HepG2 (cell line): Measurements from ENCODE around the gene SDR9C7.

ENCODE experiments used
- HNRNPH1 ChIP-seq: fragments of 200-400 bp; formaldehyde crosslinking; optimal IDR thresholded peaks from 2 replicates; pipeline ENCODE3; 2017; ENCODE audit warnings: mild to moderate bottlenecking, low read depth, low read length
- PTBP1 ChIP-seq: fragments of 200-400 bp; formaldehyde crosslinking; IDR thresholded peaks from 2 replicates; pipeline ENCODE4 v1.6.1; 2018; ENCODE audit warnings: low read length, low read depth; ENCODE audit not compliant: poor library complexity, severe bottlenecking
- ZBTB21 ChIP-seq: sonication (generic); formaldehyde crosslinking; IDR thresholded peaks from 2 replicates; pipeline ENCODE4 v1.4.0; 2020; ENCODE audit warnings: missing genetic modification reagents
- ZNF274 ChIP-seq: sonication (generic); formaldehyde crosslinking; IDR thresholded peaks from 2 replicates; pipeline ENCODE4 v1.5.1; 2020; ENCODE audit warnings: mild to moderate bottlenecking, missing genetic modification reagents
- ZZZ3 ChIP-seq: sonication (generic); formaldehyde crosslinking; IDR thresholded peaks from 2 replicates; pipeline ENCODE4 v1.4.0; 2020; ENCODE audit warnings: missing genetic modification reagents, mild to moderate bottlenecking, borderline replicate concordance
- TF ChIP-seq, protein P1 (sequence below): sonication (generic); formaldehyde crosslinking; IDR thresholded peaks from 2 replicates; pipeline ENCODE4 v1.8.1; 2023; ENCODE audit warnings: mild to moderate bottlenecking, inconsistent platforms, moderate library complexity, missing genetic modification reagents, borderline replicate concordance
- TF ChIP-seq, protein P2 (sequence below), 2 experiments: IDR thresholded peaks; 2 replicates each; pipeline ENCODE4 v1.6.1; 2011 to 2012; ENCODE audit warnings: low read length in 2 of 2, borderline replicate concordance in 1 of 2, low read depth in 1 of 2, mild to moderate bottlenecking in 1 of 2, moderate library complexity in 1 of 2
- TF ChIP-seq, protein P3 (sequence below): sonication (generic); formaldehyde crosslinking; IDR thresholded peaks from 2 replicates; pipeline ENCODE4 v1.5.0; 2020; ENCODE audit warnings: mild to moderate bottlenecking, missing genetic modification reagents, moderate library complexity
- TF ChIP-seq, protein P4 (sequence below): sonication (generic); formaldehyde crosslinking; IDR thresholded peaks from 2 replicates; pipeline ENCODE4 v1.4.0; 2020; ENCODE audit warnings: missing genetic modification reagents

DNA sequence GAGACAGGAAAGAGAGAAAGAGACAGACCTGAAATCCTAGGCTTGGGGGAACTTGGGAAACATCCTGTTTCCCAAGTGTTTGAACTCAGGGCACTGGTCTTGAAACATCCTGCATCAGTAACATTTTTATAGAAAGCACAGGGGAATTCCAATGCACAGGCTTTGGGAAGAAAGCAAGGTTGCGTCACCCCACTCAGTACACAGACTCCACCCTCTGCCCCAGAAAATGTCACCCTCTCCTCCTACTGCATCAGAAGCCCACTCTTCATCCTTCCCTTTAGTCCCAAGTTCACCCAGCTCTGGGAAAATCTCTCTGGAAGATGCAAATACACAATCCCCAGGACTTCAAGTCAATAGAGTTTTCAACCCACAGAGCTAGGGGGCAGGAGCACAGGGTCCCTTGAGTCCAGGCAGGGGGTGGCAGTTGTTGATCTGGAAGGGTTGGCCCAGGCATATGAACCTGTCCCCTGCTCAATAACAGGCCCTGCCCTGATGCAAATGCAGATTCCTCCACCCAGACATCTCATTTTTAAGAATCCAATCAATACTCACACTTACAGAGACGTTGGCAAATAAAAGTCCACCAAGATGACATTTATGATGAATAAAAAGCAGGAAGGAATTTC is 21.5 kb upstream of the SDR9C7 start:
- TF ChIP-seq HNRNPH1 (no peak), PTBP1 (no peak), ZBTB21 (no peak), ZNF274 (CRISPR knock-in tag) (no peak), ZZZ3 (no peak)
- TF ChIP-seq, protein P1, sequence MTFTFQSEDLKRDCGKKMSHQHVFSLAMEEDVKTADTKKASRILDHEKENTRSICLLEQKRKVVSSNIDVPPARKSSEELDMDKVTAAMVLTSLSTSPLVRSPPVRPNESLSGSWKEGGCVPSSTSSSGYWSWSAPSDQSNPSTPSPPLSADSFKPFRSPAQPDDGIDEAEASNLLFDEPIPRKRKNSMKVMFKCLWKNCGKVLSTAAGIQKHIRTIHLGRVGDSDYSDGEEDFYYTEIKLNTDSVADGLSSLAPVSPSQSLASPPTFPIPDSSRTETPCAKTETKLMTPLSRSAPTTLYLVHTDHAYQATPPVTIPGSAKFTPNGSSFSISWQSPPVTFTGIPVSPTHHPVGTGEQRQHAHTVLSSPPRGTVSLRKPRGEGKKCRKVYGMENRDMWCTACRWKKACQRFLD (CRISPR knock-in tag) = no peak
- TF ChIP-seq, protein P2, sequence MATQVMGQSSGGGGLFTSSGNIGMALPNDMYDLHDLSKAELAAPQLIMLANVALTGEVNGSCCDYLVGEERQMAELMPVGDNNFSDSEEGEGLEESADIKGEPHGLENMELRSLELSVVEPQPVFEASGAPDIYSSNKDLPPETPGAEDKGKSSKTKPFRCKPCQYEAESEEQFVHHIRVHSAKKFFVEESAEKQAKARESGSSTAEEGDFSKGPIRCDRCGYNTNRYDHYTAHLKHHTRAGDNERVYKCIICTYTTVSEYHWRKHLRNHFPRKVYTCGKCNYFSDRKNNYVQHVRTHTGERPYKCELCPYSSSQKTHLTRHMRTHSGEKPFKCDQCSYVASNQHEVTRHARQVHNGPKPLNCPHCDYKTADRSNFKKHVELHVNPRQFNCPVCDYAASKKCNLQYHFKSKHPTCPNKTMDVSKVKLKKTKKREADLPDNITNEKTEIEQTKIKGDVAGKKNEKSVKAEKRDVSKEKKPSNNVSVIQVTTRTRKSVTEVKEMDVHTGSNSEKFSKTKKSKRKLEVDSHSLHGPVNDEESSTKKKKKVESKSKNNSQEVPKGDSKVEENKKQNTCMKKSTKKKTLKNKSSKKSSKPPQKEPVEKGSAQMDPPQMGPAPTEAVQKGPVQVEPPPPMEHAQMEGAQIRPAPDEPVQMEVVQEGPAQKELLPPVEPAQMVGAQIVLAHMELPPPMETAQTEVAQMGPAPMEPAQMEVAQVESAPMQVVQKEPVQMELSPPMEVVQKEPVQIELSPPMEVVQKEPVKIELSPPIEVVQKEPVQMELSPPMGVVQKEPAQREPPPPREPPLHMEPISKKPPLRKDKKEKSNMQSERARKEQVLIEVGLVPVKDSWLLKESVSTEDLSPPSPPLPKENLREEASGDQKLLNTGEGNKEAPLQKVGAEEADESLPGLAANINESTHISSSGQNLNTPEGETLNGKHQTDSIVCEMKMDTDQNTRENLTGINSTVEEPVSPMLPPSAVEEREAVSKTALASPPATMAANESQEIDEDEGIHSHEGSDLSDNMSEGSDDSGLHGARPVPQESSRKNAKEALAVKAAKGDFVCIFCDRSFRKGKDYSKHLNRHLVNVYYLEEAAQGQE (IDR thresholded peaks at IDR 0.05; ENCODE audit: borderline replicate concordance in 1 of 2, low read depth in 1 of 2, low read length in 2 of 2) = no peak
- TF ChIP-seq, protein P3, sequence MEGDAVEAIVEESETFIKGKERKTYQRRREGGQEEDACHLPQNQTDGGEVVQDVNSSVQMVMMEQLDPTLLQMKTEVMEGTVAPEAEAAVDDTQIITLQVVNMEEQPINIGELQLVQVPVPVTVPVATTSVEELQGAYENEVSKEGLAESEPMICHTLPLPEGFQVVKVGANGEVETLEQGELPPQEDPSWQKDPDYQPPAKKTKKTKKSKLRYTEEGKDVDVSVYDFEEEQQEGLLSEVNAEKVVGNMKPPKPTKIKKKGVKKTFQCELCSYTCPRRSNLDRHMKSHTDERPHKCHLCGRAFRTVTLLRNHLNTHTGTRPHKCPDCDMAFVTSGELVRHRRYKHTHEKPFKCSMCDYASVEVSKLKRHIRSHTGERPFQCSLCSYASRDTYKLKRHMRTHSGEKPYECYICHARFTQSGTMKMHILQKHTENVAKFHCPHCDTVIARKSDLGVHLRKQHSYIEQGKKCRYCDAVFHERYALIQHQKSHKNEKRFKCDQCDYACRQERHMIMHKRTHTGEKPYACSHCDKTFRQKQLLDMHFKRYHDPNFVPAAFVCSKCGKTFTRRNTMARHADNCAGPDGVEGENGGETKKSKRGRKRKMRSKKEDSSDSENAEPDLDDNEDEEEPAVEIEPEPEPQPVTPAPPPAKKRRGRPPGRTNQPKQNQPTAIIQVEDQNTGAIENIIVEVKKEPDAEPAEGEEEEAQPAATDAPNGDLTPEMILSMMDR (CRISPR knock-in tag) = no peak
- TF ChIP-seq, protein P4, sequence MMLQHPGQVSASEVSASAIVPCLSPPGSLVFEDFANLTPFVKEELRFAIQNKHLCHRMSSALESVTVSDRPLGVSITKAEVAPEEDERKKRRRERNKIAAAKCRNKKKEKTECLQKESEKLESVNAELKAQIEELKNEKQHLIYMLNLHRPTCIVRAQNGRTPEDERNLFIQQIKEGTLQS = peak; percentile 48; the same call in 1 of the 2 replicates
